H9 (cell line): Measurements from ENCODE around the gene SLX4IP. TPM values are rescaled to one million over a fixed set of nuclear protein-coding genes. Genes with fewer than 3 reads are reported as not detected.

Experiments used
- DNase-seq: peaks from one replicate; pipeline ENCODE4 v3.0.0-alpha.2; 2017
- H2AFZ ChIP-seq: one replicate; pipeline ENCODE4 v1.6.1; 2013; ENCODE audit warnings: mild to moderate bottlenecking, low read length, control low read depth, moderate library complexity
- H2AK5ac ChIP-seq: 2 replicates; pipeline ENCODE4 v1.6.1; 2013; ENCODE audit warnings: low read length, control low read depth, mixed read lengths; ENCODE audit not compliant: insufficient read length
- H2BK120ac ChIP-seq: one replicate; pipeline ENCODE4 v1.6.1; 2013; ENCODE audit warnings: low read depth, mild to moderate bottlenecking, low read length, control low read depth, inconsistent platforms; ENCODE audit not compliant: poor library complexity, severe bottlenecking
- H2BK12ac ChIP-seq: 2 replicates; pipeline ENCODE4 v1.6.1; 2013; ENCODE audit warnings: low read length, control low read depth, mixed read lengths, low read depth; ENCODE audit not compliant: insufficient read length
- H2BK15ac ChIP-seq: 2 replicates; pipeline ENCODE4 v1.6.1; 2013; ENCODE audit warnings: low read depth, low read length, control low read depth
- H2BK20ac ChIP-seq: one replicate; pipeline ENCODE4 v1.6.1; 2013; ENCODE audit warnings: low read depth, mild to moderate bottlenecking, low read length, control low read depth, inconsistent platforms; ENCODE audit not compliant: poor library complexity, severe bottlenecking
- H2BK5ac ChIP-seq: 2 replicates; pipeline ENCODE4 v1.6.1; 2013; ENCODE audit warnings: low read length, control low read depth, mixed read lengths; ENCODE audit not compliant: insufficient read length
- H3K14ac ChIP-seq: 2 replicates; pipeline ENCODE4 v1.6.1; 2013; ENCODE audit warnings: low read length, control low read depth; ENCODE audit not compliant: insufficient read depth
- H3K18ac ChIP-seq: 2 replicates; pipeline ENCODE4 v1.6.1; 2013; ENCODE audit warnings: low read depth, mild to moderate bottlenecking, mixed read lengths, low read length, control low read depth; ENCODE audit not compliant: insufficient read length
- H3K23ac ChIP-seq: 2 replicates; pipeline ENCODE4 v1.6.1; 2013; ENCODE audit warnings: low read length, control low read depth, mixed read lengths, low read depth; ENCODE audit not compliant: insufficient read length
- H3K23me2 ChIP-seq: 2 replicates; pipeline ENCODE4 v1.6.1; 2013; ENCODE audit warnings: low read depth, mild to moderate bottlenecking, mixed read lengths, low read length, control low read depth; ENCODE audit not compliant: insufficient read length, poor library complexity, severe bottlenecking
- H3K27ac ChIP-seq: 2 replicates; pipeline ENCODE4 v1.5.1; 2013; ENCODE audit warnings: low read length, control low read depth, mixed read lengths, low read depth; ENCODE audit not compliant: insufficient read length
- H3K27me3 ChIP-seq: 2 replicates; pipeline ENCODE4 v1.6.1; 2013; ENCODE audit warnings: low read length, control low read depth, inconsistent platforms; ENCODE audit not compliant: insufficient read depth
- H3K4ac ChIP-seq: 2 replicates; pipeline ENCODE4 v1.6.1; 2013; ENCODE audit warnings: low read depth, mild to moderate bottlenecking, control low read depth, inconsistent platforms, low read length, moderate library complexity
- H3K4me1 ChIP-seq: 2 replicates; pipeline ENCODE4 v1.6.1; 2013; ENCODE audit warnings: low read length, control low read depth, inconsistent platforms; ENCODE audit not compliant: insufficient read depth
- H3K4me2 ChIP-seq: 2 replicates; pipeline ENCODE4 v1.6.1; 2013; ENCODE audit warnings: low read length, control low read depth, mixed read lengths; ENCODE audit not compliant: insufficient read length, insufficient read depth
- H3K56ac ChIP-seq: 2 replicates; pipeline ENCODE4 v1.6.1; 2013; ENCODE audit warnings: low read depth, mild to moderate bottlenecking, mixed read lengths, low read length, control low read depth; ENCODE audit not compliant: insufficient read length
- H3K79me1 ChIP-seq: 2 replicates; pipeline ENCODE4 v1.6.1; 2013; ENCODE audit warnings: low read depth, mild to moderate bottlenecking, moderate library complexity, low read length, control low read depth, inconsistent platforms; ENCODE audit not compliant: insufficient read depth, poor library complexity, severe bottlenecking
- H3K79me2 ChIP-seq: 2 replicates; pipeline ENCODE4 v1.6.1; 2013; ENCODE audit warnings: low read length, control low read depth, inconsistent platforms; ENCODE audit not compliant: insufficient read depth
- H3K9ac ChIP-seq: 2 replicates; pipeline ENCODE4 v1.6.1; 2013; ENCODE audit warnings: low read length, control low read depth, mixed read lengths; ENCODE audit not compliant: insufficient read length; ENCODE audit errors: extremely low read depth
- H3K9me3 ChIP-seq: one replicate; pipeline ENCODE4 v1.6.1; 2013; ENCODE audit warnings: low read depth, low read length, inconsistent platforms; ENCODE audit not compliant: control insufficient read depth
- H3T11ph ChIP-seq: one replicate; pipeline ENCODE4 v1.6.1; 2013; ENCODE audit warnings: mild to moderate bottlenecking, low read length, control low read depth, inconsistent platforms
- H4K20me1 ChIP-seq: one replicate; pipeline ENCODE4 v1.6.1; 2013; ENCODE audit not compliant: control insufficient read depth, insufficient read length, insufficient read depth
- H4K5ac ChIP-seq: 2 replicates; pipeline ENCODE4 v1.6.1; 2013; ENCODE audit warnings: low read depth, mild to moderate bottlenecking, mixed read lengths, low read length, control low read depth; ENCODE audit not compliant: insufficient read length
- H4K8ac ChIP-seq: replicated peaks from 2 replicates; pipeline ENCODE4 v1.6.1; 2013; ENCODE audit warnings: low read length, control low read depth, mixed read lengths, low read depth; ENCODE audit not compliant: insufficient read length
- H4K91ac ChIP-seq: 2 replicates; pipeline ENCODE4 v1.6.1; 2013; ENCODE audit warnings: low read depth, mild to moderate bottlenecking, moderate library complexity, mixed read lengths, low read length, control low read depth; ENCODE audit not compliant: insufficient read length
- H3K27ac Mint-ChIP-seq, 3 experiments: 2 replicates in 2 of 3; 3 replicates in 1 of 3; pipeline ENCODE4 v1.8.0; 2020 to 2021; ENCODE audit warnings: mixed read lengths in 3 of 3, mild to moderate bottlenecking in 1 of 3, moderate library complexity in 1 of 3
- H3K27me3 Mint-ChIP-seq: 2 replicates; pipeline ENCODE4 v1.8.0; 2021; ENCODE audit warnings: low read depth, mild to moderate bottlenecking, moderate library complexity, mixed read lengths
- H3K36me3 Mint-ChIP-seq, 3 experiments: 2 replicates in 2 of 3; 3 replicates in 1 of 3; pipeline ENCODE4 v1.8.0; 2020 to 2021; ENCODE audit warnings: low read depth in 3 of 3, mixed read lengths in 3 of 3; ENCODE audit not compliant: insufficient read depth in 1 of 3
- H3K4me1 Mint-ChIP-seq, 2 experiments: 2 replicates each; pipeline ENCODE4 v1.8.0; 2020; ENCODE audit warnings: mixed read lengths in 2 of 2
- H3K4me3 Mint-ChIP-seq, 2 experiments: 2 replicates in 1 of 2; 3 replicates in 1 of 2; pipeline ENCODE4 v1.8.0; 2020 to 2021; ENCODE audit warnings: mild to moderate bottlenecking in 2 of 2, mixed read lengths in 2 of 2, moderate library complexity in 1 of 2
- H3K9me3 Mint-ChIP-seq, 2 experiments: 2 replicates in 1 of 2; 3 replicates in 1 of 2; pipeline ENCODE4 v1.8.0; 2020; ENCODE audit warnings: mild to moderate bottlenecking in 2 of 2, mixed read lengths in 2 of 2, moderate library complexity in 1 of 2
- CTCF ChIP-seq: fragments of 200-600 bp; sonication (generic); conservative IDR thresholded peaks from 3 replicates; pipeline ENCODE4 v1.8.0; 2021; ENCODE audit warnings: antibody characterized with exemption, mild to moderate bottlenecking
- whole genome bisulfite sequencing: extraction: QIAGEN DNeasy Blood & Tissue Kit; methylation state at CpG from one replicate; pipeline ENCODE4 v1.1.7; 2013; ENCODE audit warnings: missing lambda C conversion rate, low lambda C conversion rate, mixed read lengths; ENCODE audit not compliant: insufficient read length; ENCODE audit errors: extremely low coverage; 5-methylcytosine and 5-hydroxymethylcytosine counted together
- total RNA-seq: library from RNA; stranded (reverse); gene quantifications from 2 replicates; pipeline ENCODE4 v1.2.1, GENCODE V29; 2021

Gene SLX4IP
- total RNA-seq, 1 experiment from 2014 or later: 7.9 TPM

GRCh38 chr20:10590950-10591671 is 156.0 kb downstream of the SLX4IP start:
- H3T11ph ChIP-seq: no peak overlapping the region

More at GRCh38 chr20:10590950-10591671, 156.0 kb downstream of the SLX4IP start:
- Histone ChIP-seq H2AFZ (no peak overlapping the region), H4K91ac (no peak overlapping the region), H3K27me3 (no peaks in the 10 kb centered on the region), H3K4me2 (no peak overlapping the region), H2AK5ac (no peak overlapping the region), H2BK12ac (no peak overlapping the region), H3K4me1 (no peaks in the 10 kb centered on the region), H3K79me2 (no peaks in the 10 kb centered on the region), H3K14ac (no peak overlapping the region), H3K56ac (no peak overlapping the region), H4K8ac (no peak overlapping the region), H2BK15ac (no peak overlapping the region), H3K9me3 (no peaks in the 10 kb centered on the region), H2BK120ac (no peak overlapping the region), H4K20me1 (no peaks in the 10 kb centered on the region), H3K27ac (no peak overlapping the region), H2BK20ac (no peak overlapping the region), H4K5ac (no peak overlapping the region), H3K79me1 (no peaks in the 10 kb centered on the region), H3K4ac (no peak overlapping the region), H3K9ac (no peak overlapping the region), H3K23me2 (no peaks in the 10 kb centered on the region), H2BK5ac (no peak overlapping the region), H3K23ac (no peak overlapping the region), H3K18ac (no peak overlapping the region)
- peak overlapping the region in 1 of 3 experiments; percentile 82; a peak in 2 of 7 replicates for H3K27ac Mint-ChIP-seq
- no peak overlapping the region for H3K4me3 Mint-ChIP-seq
- H3K36me3 Mint-ChIP-seq: no peaks in the 10 kb centered on the region; a peak in 1 of 7 replicates
- no peaks in the 10 kb centered on the region for H3K27me3 Mint-ChIP-seq
- WGBS: no CpG with 5 or more reads among the region's 1 CpG
- peaks cover 7 to 11% of the 10 kb centered on the region in 2 experiments; a peak in 3 of 4 replicates for H3K4me1 Mint-ChIP-seq
- no peak for DNase-seq
- no peak for TF ChIP-seq CTCF
- no peaks in the 10 kb centered on the region for H3K9me3 Mint-ChIP-seq
